ENCODE data around the gene OR6K3.
"Not testable (repeated sequence)": the region's sequence is repeated elsewhere in the genome, so short reads cannot be mapped to it uniquely, and the experiment has no call there.

OR6K3 gene

GRCh38 chr1:158720620-158721019, at the start of gene OR6K3:
OR6K3 (minus strand) TSS chr1:158720720; CDS start chr1:158718115, 2,605 bp downstream.
- DNase-seq (ENCODE audit: low read depth in 2 of 2), result no peak

- DNase-seq (ENCODE audit: low read depth in 2 of 2), result no peak
These were observed 33.9 kb upstream of the OR6K3 start, which contains the start of gene OR6K6 for GRCh38 chr1:158754420-158754819. OR6K6 (plus strand) TSS chr1:158754720; CDS start chr1:158754888, 168 bp downstream.

- DNase-seq (ENCODE audit: low read depth in 2 of 2), result no peak
These were observed 31.7 kb upstream of the OR6K3 start for GRCh38 chr1:158752155-158752712.

GRCh38 chr1:158735848-158736247, 15.3 kb upstream of the OR6K3 start:
- no peak for DNase-seq (ENCODE audit: low read depth in 2 of 2)

GRCh38 chr1:158732524-158732923, 12.0 kb upstream of the OR6K3 start:
- no peak for DNase-seq (ENCODE audit: low read depth in 2 of 2)

GRCh38 chr1:158731707-158732106, 11.2 kb upstream of the OR6K3 start:
- no peak for DNase-seq (ENCODE audit: low read depth in 2 of 2)

- no peak for DNase-seq (ENCODE audit: low read depth in 2 of 2)
These were observed 9.9 kb upstream of the OR6K3 start for GRCh38 chr1:158730453-158730852.

- DNase-seq (ENCODE audit: low read depth in 2 of 2), result no peak
These were observed 8.1 kb upstream of the OR6K3 start for GRCh38 chr1:158728510-158729225.

GRCh38 chr1:158724442-158724841, 3.9 kb upstream of the OR6K3 start:
- DNase-seq (ENCODE audit: low read depth in 2 of 2), result no peak

- no peak for DNase-seq (ENCODE audit: low read depth in 2 of 2)
These were observed 856 bp downstream of the OR6K3 start for GRCh38 chr1:158719664-158720063.

GRCh38 chr1:158717344-158717743, 3.2 kb downstream of the OR6K3 start:
- no peak for DNase-seq (ENCODE audit: low read depth in 2 of 2)

- DNase-seq (ENCODE audit: low read depth in 2 of 2), result no peak
These were observed 4.2 kb downstream of the OR6K3 start for GRCh38 chr1:158716335-158716734.

GRCh38 chr1:158714754-158715153, 5.8 kb downstream of the OR6K3 start:
- DNase-seq (ENCODE audit: low read depth in 2 of 2), result no peak

GRCh38 chr1:158711098-158711497, 9.4 kb downstream of the OR6K3 start:
- no peak for DNase-seq (ENCODE audit: low read depth in 2 of 2)

- no peak for DNase-seq (ENCODE audit: low read depth in 2 of 2)
These were observed 14.4 kb downstream of the OR6K3 start for GRCh38 chr1:158706096-158706495.

GRCh38 chr1:158700552-158700951, 20.0 kb downstream of the OR6K3 start, which contains the start of gene OR6K2:
OR6K2 (minus strand) TSS chr1:158700652; CDS start chr1:158700652, 0 bp downstream.
- no peak for DNase-seq (ENCODE audit: low read depth in 2 of 2)

GRCh38 chr1:158694596-158694995, 25.9 kb downstream of the OR6K3 start:
- DNase-seq (ENCODE audit: low read depth in 2 of 2), result no peak

- DNase-seq (ENCODE audit: low read depth in 2 of 2), result no peak
These were observed 28.2 kb downstream of the OR6K3 start for GRCh38 chr1:158692356-158692755.

GRCh38 chr1:158691907-158692306, 28.6 kb downstream of the OR6K3 start:
- DNase-seq (ENCODE audit: low read depth in 2 of 2), result no peak

GRCh38 chr1:158691149-158691548, 29.4 kb downstream of the OR6K3 start:
- DNase-seq (ENCODE audit: low read depth in 2 of 2), result not testable (repeated sequence)

- DNase-seq (ENCODE audit: low read depth in 2 of 2), result no peak
These were observed 30.6 kb downstream of the OR6K3 start for GRCh38 chr1:158689875-158690274.

GRCh38 chr1:158689110-158689509, 31.4 kb downstream of the OR6K3 start:
- no peak for DNase-seq (ENCODE audit: low read depth in 2 of 2)

GRCh38 chr1:158688343-158688742, 32.2 kb downstream of the OR6K3 start:
- not testable (repeated sequence) for DNase-seq (ENCODE audit: low read depth in 2 of 2)

Measured in activated CD8-positive, alpha-beta memory T cell treated with anti-CD3 and anti-CD28 coated beads for 4 hours (primary cell).